ENCODE results near the gene OSBPL3.

OSBPL3 gene, protein sequence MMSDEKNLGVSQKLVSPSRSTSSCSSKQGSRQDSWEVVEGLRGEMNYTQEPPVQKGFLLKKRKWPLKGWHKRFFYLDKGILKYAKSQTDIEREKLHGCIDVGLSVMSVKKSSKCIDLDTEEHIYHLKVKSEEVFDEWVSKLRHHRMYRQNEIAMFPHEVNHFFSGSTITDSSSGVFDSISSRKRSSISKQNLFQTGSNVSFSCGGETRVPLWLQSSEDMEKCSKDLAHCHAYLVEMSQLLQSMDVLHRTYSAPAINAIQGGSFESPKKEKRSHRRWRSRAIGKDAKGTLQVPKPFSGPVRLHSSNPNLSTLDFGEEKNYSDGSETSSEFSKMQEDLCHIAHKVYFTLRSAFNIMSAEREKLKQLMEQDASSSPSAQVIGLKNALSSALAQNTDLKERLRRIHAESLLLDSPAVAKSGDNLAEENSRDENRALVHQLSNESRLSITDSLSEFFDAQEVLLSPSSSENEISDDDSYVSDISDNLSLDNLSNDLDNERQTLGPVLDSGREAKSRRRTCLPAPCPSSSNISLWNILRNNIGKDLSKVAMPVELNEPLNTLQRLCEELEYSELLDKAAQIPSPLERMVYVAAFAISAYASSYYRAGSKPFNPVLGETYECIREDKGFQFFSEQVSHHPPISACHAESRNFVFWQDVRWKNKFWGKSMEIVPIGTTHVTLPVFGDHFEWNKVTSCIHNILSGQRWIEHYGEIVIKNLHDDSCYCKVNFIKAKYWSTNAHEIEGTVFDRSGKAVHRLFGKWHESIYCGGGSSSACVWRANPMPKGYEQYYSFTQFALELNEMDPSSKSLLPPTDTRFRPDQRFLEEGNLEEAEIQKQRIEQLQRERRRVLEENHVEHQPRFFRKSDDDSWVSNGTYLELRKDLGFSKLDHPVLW

DNA sequence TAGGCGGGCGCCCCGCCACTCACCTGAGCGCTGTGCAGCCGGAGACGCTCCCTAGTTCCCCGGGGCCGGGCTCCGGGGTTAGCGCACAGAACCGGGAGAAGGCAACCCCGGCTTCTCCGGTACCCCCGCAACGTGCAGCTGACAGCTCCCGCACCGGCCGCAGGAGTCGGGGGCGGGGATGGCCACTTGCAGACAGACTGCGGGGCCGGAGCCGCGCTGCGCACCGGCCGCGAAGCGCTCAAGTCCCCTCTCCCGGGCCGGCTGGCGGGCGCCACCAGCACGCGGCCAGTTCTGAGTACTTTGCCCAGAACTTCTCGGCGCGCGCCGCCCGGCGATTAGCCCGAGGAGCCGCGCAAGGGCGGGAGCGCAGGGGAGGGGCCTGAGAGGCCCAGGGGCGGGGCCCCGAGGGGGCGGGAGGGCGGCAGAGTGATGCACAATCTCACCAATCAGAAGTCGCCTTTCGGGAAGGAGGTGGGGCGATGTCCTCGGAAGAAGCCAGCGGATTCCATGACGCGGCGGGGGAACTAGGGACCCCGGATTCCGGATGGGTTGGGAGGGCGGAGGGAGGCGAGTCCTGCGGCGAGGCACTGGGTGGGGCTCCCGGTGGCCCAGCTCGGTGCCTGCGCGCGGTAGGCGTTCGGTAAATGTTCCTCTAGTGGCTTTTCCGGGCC lies at the start of gene OSBPL3:
TSS of gene OSBPL3 (minus strand) at position 316 of the 671 bp plus-strand sequence. CDS start 87,706 bp downstream, outside the sequence.
- TF ChIP-seq CREB1 (IDR thresholded peaks at IDR 0.05; ENCODE audit: low read depth) (peak; percentile 15; the same call in 1 of the 2 replicates), ZBTB7A (IDR thresholded peaks at IDR 0.05; ENCODE audit: low read depth) (peak; percentile 73; the same call in 1 of the 2 replicates), NFIC (IDR thresholded peaks at IDR 0.05) (no peak), EGR1 (IDR thresholded peaks at IDR 0.05) (0 out of 2 replicates have a peak, but pooled peaks have one; percentile 5), USF1 (IDR thresholded peaks at IDR 0.05) (no peak), EP300 (IDR thresholded peaks at IDR 0.05; ENCODE audit: borderline replicate concordance) (no peak), TEAD4 (IDR thresholded peaks at IDR 0.05) (0 out of 2 replicates have a peak, but pooled peaks have one; percentile 42), TAF1 (IDR thresholded peaks at IDR 0.05; ENCODE audit: low read depth) (peak; percentile 46)
- TF ChIP-seq, protein P1, sequence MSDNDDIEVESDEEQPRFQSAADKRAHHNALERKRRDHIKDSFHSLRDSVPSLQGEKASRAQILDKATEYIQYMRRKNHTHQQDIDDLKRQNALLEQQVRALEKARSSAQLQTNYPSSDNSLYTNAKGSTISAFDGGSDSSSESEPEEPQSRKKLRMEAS (IDR thresholded peaks at IDR 0.05) = peak; percentile 66; the same call in 1 of the 2 replicates

GRCh38 chr7:25029075-25029474 lies 49.1 kb upstream of the OSBPL3 start:
- TF ChIP-seq CREB1 (IDR thresholded peaks at IDR 0.05; ENCODE audit: low read depth) (no peak), USF1 (IDR thresholded peaks at IDR 0.05) (no peak), REST (IDR thresholded peaks at IDR 0.05; ENCODE audit: low read depth) (no peak), TCF12 (IDR thresholded peaks at IDR 0.05; ENCODE audit: low read depth) (no peak), ZBTB7A (IDR thresholded peaks at IDR 0.05; ENCODE audit: low read depth) (no peak), TEAD4 (IDR thresholded peaks at IDR 0.05) (no peak), EGR1 (IDR thresholded peaks at IDR 0.05) (no peak), EP300 (IDR thresholded peaks at IDR 0.05; ENCODE audit: borderline replicate concordance) (no peak), CEBPB (IDR thresholded peaks at IDR 0.05) (no peak), TAF1 (IDR thresholded peaks at IDR 0.05; ENCODE audit: low read depth) (no peak), FOXM1 (IDR thresholded peaks at IDR 0.05; ENCODE audit: borderline replicate concordance, low read depth) (no peak), NFIC (IDR thresholded peaks at IDR 0.05) (no peak), YY1 (IDR thresholded peaks at IDR 0.05; ENCODE audit: low read depth) (no peak), RAD21 (IDR thresholded peaks at IDR 0.05; ENCODE audit: low read depth) (no peak)
- TF ChIP-seq, protein P1 (IDR thresholded peaks at IDR 0.05) = no peak

DNA sequence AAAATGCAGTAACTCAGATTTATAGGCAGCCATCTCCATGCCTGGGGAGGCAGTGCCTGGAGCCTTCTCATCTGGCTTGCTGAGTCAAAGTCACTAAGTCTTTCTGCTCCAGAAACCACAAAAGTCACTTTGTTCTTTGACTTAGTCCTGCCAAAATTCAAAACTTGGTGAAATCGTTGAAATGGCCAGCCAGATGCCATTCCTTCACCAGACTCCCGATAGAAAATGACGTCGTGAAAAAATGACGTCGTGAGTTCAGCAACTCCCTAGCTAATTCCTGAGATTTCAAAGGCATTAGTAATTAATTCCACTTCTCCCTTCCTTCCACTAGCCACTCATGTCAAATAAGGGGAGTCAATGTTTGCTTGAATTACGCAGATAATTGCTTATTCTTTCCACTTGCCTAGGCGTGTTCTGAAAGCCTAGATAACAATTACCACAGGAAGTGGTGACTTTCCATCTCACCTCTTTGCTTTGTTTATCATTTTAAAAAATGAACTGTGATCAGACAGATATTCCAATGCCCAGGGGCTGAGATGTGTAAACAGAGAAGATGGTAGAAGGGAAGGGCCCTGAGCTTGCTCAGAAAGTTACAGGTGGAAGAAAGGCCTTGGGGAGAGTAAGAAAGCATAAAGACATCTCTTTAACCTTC lies 48.5 kb upstream of the OSBPL3 start:
- no peak for TF ChIP-seq REST (IDR thresholded peaks at IDR 0.05; ENCODE audit: low read depth)
- peak; percentile 46; the same call in 1 of the 2 replicates for TF ChIP-seq EP300 (IDR thresholded peaks at IDR 0.05; ENCODE audit: borderline replicate concordance)
- TF ChIP-seq CREB1 (IDR thresholded peaks at IDR 0.05; ENCODE audit: low read depth) = peak; percentile 54; the same call in 1 of the 2 replicates
- peak; percentile 49 for TF ChIP-seq TEAD4 (IDR thresholded peaks at IDR 0.05)
- TF ChIP-seq FOXM1 (IDR thresholded peaks at IDR 0.05; ENCODE audit: borderline replicate concordance, low read depth) = no peak; the same call in 1 of the 2 replicates
- TF ChIP-seq CEBPB (IDR thresholded peaks at IDR 0.05) = no peak
- 0 out of 2 replicates have a peak, but pooled peaks have one; percentile 25 for TF ChIP-seq TCF12 (IDR thresholded peaks at IDR 0.05; ENCODE audit: low read depth)
- no peak for TF ChIP-seq EGR1 (IDR thresholded peaks at IDR 0.05)

- no peak for TF ChIP-seq REST (IDR thresholded peaks at IDR 0.05; ENCODE audit: low read depth)
- no peak for TF ChIP-seq CREB1 (IDR thresholded peaks at IDR 0.05; ENCODE audit: low read depth)
- TF ChIP-seq CEBPB (IDR thresholded peaks at IDR 0.05) = no peak
- TF ChIP-seq TEAD4 (IDR thresholded peaks at IDR 0.05) = no peak
- no peak for TF ChIP-seq EP300 (IDR thresholded peaks at IDR 0.05; ENCODE audit: borderline replicate concordance)
- TF ChIP-seq ZBTB7A (IDR thresholded peaks at IDR 0.05; ENCODE audit: low read depth) = no peak
- no peak for TF ChIP-seq TAF1 (IDR thresholded peaks at IDR 0.05; ENCODE audit: low read depth)
- no peak for TF ChIP-seq NFIC (IDR thresholded peaks at IDR 0.05)
- no peak for TF ChIP-seq TCF12 (IDR thresholded peaks at IDR 0.05; ENCODE audit: low read depth)
- no peak for TF ChIP-seq EGR1 (IDR thresholded peaks at IDR 0.05)
- TF ChIP-seq, protein P1 (IDR thresholded peaks at IDR 0.05) = no peak
- no peak for TF ChIP-seq FOXM1 (IDR thresholded peaks at IDR 0.05; ENCODE audit: borderline replicate concordance, low read depth)
- TF ChIP-seq YY1 (IDR thresholded peaks at IDR 0.05; ENCODE audit: low read depth) = no peak
- no peak for TF ChIP-seq RAD21 (IDR thresholded peaks at IDR 0.05; ENCODE audit: low read depth)
- TF ChIP-seq USF1 (IDR thresholded peaks at IDR 0.05) = no peak
Observed at GRCh38 chr7:25026156-25026555, 46.2 kb upstream of the OSBPL3 start.
